Activated B cell treated with CpG ODN at 0.5 μM for 24 hours (primary cell): ENCODE measurements around the gene ZNF592. TPM values are rescaled to one million over a fixed set of nuclear protein-coding genes. Genes with fewer than 3 reads are reported as not detected.

Experiments
- ATAC-seq: fragments of 200-7000 bp; cut with Tn5 transposase; one replicate; pipeline ENCODE4 v1.10.0; 2021; ENCODE audit warnings: low read depth, mild to moderate bottlenecking, moderate library complexity
- CTCF ChIA-PET: fragments of 350-600 bp; sonication (Branson Sonifier 250); formaldehyde crosslinking; loops from one replicate; lab custom pipeline; 2021; ENCODE audit warnings: antibody characterized with exemption; lab: Charles Lee
- POLR2A ChIA-PET: fragments of 350-600 bp; sonication (Branson Sonifier 250); formaldehyde crosslinking; loops from one replicate; lab custom pipeline; 2021; ENCODE audit warnings: antibody characterized with exemption; lab: Charles Lee
- DNase-seq: peaks from one replicate; pipeline ENCODE4 v3.0.0; 2022
- H3K27ac Mint-ChIP-seq: one replicate; pipeline ENCODE4 v1.8.0; 2020; ENCODE audit warnings: mixed read lengths
- H3K27me3 Mint-ChIP-seq: one replicate; pipeline ENCODE4 v1.8.0; 2021; ENCODE audit warnings: mixed read lengths
- H3K36me3 Mint-ChIP-seq: one replicate; pipeline ENCODE4 v1.8.0; 2021; ENCODE audit warnings: low read depth, mixed read lengths
- H3K4me1 Mint-ChIP-seq: one replicate; pipeline ENCODE4 v1.8.0; 2021; ENCODE audit warnings: mixed read lengths
- H3K4me3 Mint-ChIP-seq: one replicate; pipeline ENCODE4 v1.8.0; 2020; ENCODE audit warnings: mild to moderate bottlenecking, mixed read lengths
- H3K9me3 Mint-ChIP-seq: one replicate; pipeline ENCODE4 v1.8.0; 2020; ENCODE audit warnings: mixed read lengths
- intact Hi-C: fragments of 100-400 bp; cut with micrococcal nuclease; formaldehyde crosslinking; loops from one replicate; pipeline ENCODE4 v1.15.1; 2024
- total RNA-seq: library from RNA; stranded (reverse); gene quantifications from 2 replicates; pipeline ENCODE4 v1.2.3, GENCODE V29; 2022
- TF ChIP-seq, protein P1 (sequence below): fragments of 200-600 bp; IDR thresholded peaks from one replicate; pipeline ENCODE4 v1.8.0; 2022; ENCODE audit warnings: antibody characterized with exemption, mild to moderate bottlenecking

ZNF592 gene
- total RNA-seq, 1 donor from 2014 or later = 44.3 TPM

DNA sequence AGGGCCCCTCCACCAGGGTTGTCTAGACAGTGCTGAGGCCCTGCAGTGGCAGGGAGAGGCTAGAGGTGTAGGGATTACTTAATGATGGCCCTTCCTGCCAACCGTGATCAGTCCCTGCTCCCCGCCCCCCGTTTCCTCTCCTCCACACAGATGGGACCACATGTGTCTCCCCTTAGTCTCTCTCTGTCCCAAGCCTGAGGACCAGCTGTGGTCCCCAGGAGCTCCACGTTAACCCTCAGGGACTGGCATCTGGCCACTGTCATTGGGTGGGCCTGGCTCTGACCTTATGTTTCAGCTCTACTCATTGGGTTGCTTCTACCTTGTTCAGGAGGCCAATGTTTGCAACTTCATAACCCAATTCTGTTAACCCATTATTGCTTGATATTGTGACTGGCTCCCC, 62.8 kb downstream of the ZNF592 start:
- TF ChIP-seq, protein P1, sequence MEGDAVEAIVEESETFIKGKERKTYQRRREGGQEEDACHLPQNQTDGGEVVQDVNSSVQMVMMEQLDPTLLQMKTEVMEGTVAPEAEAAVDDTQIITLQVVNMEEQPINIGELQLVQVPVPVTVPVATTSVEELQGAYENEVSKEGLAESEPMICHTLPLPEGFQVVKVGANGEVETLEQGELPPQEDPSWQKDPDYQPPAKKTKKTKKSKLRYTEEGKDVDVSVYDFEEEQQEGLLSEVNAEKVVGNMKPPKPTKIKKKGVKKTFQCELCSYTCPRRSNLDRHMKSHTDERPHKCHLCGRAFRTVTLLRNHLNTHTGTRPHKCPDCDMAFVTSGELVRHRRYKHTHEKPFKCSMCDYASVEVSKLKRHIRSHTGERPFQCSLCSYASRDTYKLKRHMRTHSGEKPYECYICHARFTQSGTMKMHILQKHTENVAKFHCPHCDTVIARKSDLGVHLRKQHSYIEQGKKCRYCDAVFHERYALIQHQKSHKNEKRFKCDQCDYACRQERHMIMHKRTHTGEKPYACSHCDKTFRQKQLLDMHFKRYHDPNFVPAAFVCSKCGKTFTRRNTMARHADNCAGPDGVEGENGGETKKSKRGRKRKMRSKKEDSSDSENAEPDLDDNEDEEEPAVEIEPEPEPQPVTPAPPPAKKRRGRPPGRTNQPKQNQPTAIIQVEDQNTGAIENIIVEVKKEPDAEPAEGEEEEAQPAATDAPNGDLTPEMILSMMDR = no peak
- ATAC-seq (no peak), DNase-seq (no peak)
- intact Hi-C loops = no loop called here
- no peaks in the 10 kb centered on the region for H3K9me3 Mint-ChIP-seq
- no peak overlapping the region for H3K4me3 Mint-ChIP-seq
- ChIA-PET CTCF (interaction anchor here (1.1 kb wide), 1 partner anchor 117 kb away, joined by 3 read pairs; no protein-coding TSS in a partner anchor), POLR2A (interaction anchor here (0.7 kb wide), 1 partner anchor 59 kb away, joined by 3 read pairs; no protein-coding TSS in a partner anchor)
- H3K27me3 Mint-ChIP-seq = peaks cover 4% of the 10 kb centered on the region
- H3K4me1 Mint-ChIP-seq = peaks cover 2% of the 10 kb centered on the region
- no peak overlapping the region for H3K27ac Mint-ChIP-seq
- peaks cover 8% of the 10 kb centered on the region for H3K36me3 Mint-ChIP-seq

- CTCF ChIA-PET = no interaction called here
Measured at GRCh38 chr15:84811828-84812227, 63.4 kb downstream of the ZNF592 start.

DNA sequence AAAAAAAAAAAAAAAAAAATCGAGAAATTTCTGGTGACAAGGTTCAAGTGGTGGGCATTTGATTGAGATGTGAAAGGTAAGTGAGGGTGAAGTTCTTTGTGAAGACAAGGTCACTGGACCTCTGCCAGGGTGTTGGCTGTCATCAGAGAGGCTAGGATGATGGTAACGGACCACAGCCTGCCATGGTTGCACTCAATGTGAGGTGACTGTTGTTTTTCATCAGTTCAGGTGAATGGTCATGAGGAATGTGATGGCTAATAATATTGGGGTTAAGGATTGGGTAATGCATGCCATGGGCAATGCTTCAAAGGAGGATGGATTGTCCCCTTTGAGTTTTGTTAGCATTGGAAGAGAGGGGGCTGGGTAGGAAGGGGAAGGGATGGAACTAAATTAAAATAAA, 64.5 kb downstream of the ZNF592 start:
- no peaks in the 10 kb centered on the region for H3K9me3 Mint-ChIP-seq
- no peaks in the 10 kb centered on the region for H3K36me3 Mint-ChIP-seq
- no peak overlapping the region for H3K27ac Mint-ChIP-seq
- ATAC-seq (no peak), DNase-seq (no peak)
- CTCF ChIA-PET = no interaction called here
- POLR2A ChIA-PET = no interaction called here
- H3K27me3 Mint-ChIP-seq = peaks cover 8% of the 10 kb centered on the region
- H3K4me1 Mint-ChIP-seq = peaks cover 2% of the 10 kb centered on the region
- intact Hi-C loops = no loop called here
- TF ChIP-seq, protein P1 = no peak
- no peak overlapping the region for H3K4me3 Mint-ChIP-seq

More at GRCh38 chr15:84811828-84812227, 63.4 kb downstream of the ZNF592 start:
- POLR2A ChIA-PET = no interaction called here
- H3K4me1 Mint-ChIP-seq = peaks cover 2% of the 10 kb centered on the region
- H3K27ac Mint-ChIP-seq = no peak overlapping the region
- no peak overlapping the region for H3K4me3 Mint-ChIP-seq
- ATAC-seq (no peak), DNase-seq (no peak)
- no peaks in the 10 kb centered on the region for H3K9me3 Mint-ChIP-seq
- peaks cover 6% of the 10 kb centered on the region for H3K36me3 Mint-ChIP-seq
- peaks cover 8% of the 10 kb centered on the region for H3K27me3 Mint-ChIP-seq
- TF ChIP-seq, protein P1 = no peak
- intact Hi-C loops = no loop called here

GRCh38 chr15:84813435-84813834, 65.0 kb downstream of the ZNF592 start:
- POLR2A ChIA-PET = no interaction called here
- no peaks in the 10 kb centered on the region for H3K36me3 Mint-ChIP-seq
- no peak overlapping the region for H3K27ac Mint-ChIP-seq
- CTCF ChIA-PET = no interaction called here
- no peak for ATAC-seq
- no peak for DNase-seq
- H3K9me3 Mint-ChIP-seq = no peaks in the 10 kb centered on the region
- TF ChIP-seq, protein P1 = no peak
- H3K4me3 Mint-ChIP-seq = no peak overlapping the region
- peaks cover 11% of the 10 kb centered on the region for H3K27me3 Mint-ChIP-seq
- intact Hi-C loops = no loop called here
- peaks cover 2% of the 10 kb centered on the region for H3K4me1 Mint-ChIP-seq

DNA sequence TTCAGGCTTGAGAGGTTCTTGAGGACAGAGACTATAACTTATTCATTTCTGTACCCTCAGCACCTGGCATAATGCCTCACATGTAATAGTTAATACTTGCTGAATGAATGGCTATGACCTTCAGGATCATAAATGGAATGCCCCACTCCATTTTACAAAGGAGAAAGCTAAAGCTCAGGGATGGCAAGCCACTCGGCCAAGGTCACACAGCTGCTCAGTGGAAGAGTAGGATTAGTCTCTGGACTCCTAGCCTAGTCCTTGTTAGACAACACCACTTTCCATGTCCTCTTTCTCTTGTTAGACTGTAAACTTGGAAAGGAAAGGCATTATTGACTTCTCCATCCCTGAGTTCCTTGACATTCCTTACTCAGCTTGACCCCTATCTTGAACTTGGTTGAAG, 65.5 kb downstream of the ZNF592 start:
- H3K4me3 Mint-ChIP-seq = no peak overlapping the region
- ChIA-PET CTCF (no interaction called here), POLR2A (no interaction called here)
- DNase-seq (no peak), ATAC-seq (no peak)
- no peaks in the 10 kb centered on the region for H3K36me3 Mint-ChIP-seq
- H3K27me3 Mint-ChIP-seq = peaks cover 11% of the 10 kb centered on the region
- intact Hi-C loops = no loop called here
- no peak overlapping the region for H3K27ac Mint-ChIP-seq
- H3K9me3 Mint-ChIP-seq = no peaks in the 10 kb centered on the region
- TF ChIP-seq, protein P1 = no peak
- peaks cover 2% of the 10 kb centered on the region for H3K4me1 Mint-ChIP-seq
